CD4-positive, alpha-beta T cell treated with Interleukin-6 for 4 hours (primary cell): ENCODE results near the gene SPSB1.
A peak's percentile ranks its signal among the peaks of the same experiment; 100 is the strongest.

Experiments
- DNase-seq: peaks from one replicate; pipeline ENCODE4 v3.0.0-alpha.2; 2020; ENCODE audit warnings: mixed read lengths

The SPSB1 gene

GRCh38 chr1:9292361-9293240, at the start of gene SPSB1:
SPSB1 (plus strand) TSS chr1:9292894; CDS start chr1:9355892, 62,998 bp downstream.
- peak; percentile 80 for DNase-seq

- no peak for DNase-seq
These were observed 49.5 kb upstream of the SPSB1 start for GRCh38 chr1:9243066-9243739.

- no peak for DNase-seq
These were observed 48.0 kb upstream of the SPSB1 start for GRCh38 chr1:9244501-9245229.

GRCh38 chr1:9245230-9245619, 47.5 kb upstream of the SPSB1 start:
- no peak for DNase-seq

- DNase-seq, result no peak
These were observed 47.0 kb upstream of the SPSB1 start for GRCh38 chr1:9245661-9246060.

GRCh38 chr1:9246215-9246614, 46.5 kb upstream of the SPSB1 start:
- no peak for DNase-seq

GRCh38 chr1:9246841-9247785, 45.6 kb upstream of the SPSB1 start:
- no peak for DNase-seq

- DNase-seq, result no peak
These were observed 44.8 kb upstream of the SPSB1 start for GRCh38 chr1:9247894-9248293.

GRCh38 chr1:9248341-9249262, 44.1 kb upstream of the SPSB1 start:
- DNase-seq, result no peak

- DNase-seq, result no peak
These were observed 43.5 kb upstream of the SPSB1 start for GRCh38 chr1:9249263-9249533.

- peak; percentile 33 for DNase-seq
These were observed 42.9 kb upstream of the SPSB1 start for GRCh38 chr1:9249534-9250410.

GRCh38 chr1:9250411-9251381, 42.0 kb upstream of the SPSB1 start:
- DNase-seq, result no peak

- no peak for DNase-seq
These were observed 41.2 kb upstream of the SPSB1 start for GRCh38 chr1:9251501-9251900.

- no peak for DNase-seq
These were observed 39.7 kb upstream of the SPSB1 start for GRCh38 chr1:9253004-9253403.

GRCh38 chr1:9253453-9254105, 39.1 kb upstream of the SPSB1 start:
- DNase-seq, result no peak

- DNase-seq, result no peak
These were observed 36.4 kb upstream of the SPSB1 start for GRCh38 chr1:9256332-9256731.

GRCh38 chr1:9257851-9258250, 34.8 kb upstream of the SPSB1 start:
- no peak for DNase-seq

- no peak for DNase-seq
These were observed 34.1 kb upstream of the SPSB1 start for GRCh38 chr1:9258629-9259028.
